IPS DF 4.7 (cell line): Measurements from ENCODE around the gene LYL1.

Source experiments
- DNase-seq: peaks from one replicate; pipeline ENCODE4 v3.0.0-alpha.2; 2013; ENCODE audit warnings: low spot score; ENCODE audit errors: extremely low read depth

LYL1 gene

DNA sequence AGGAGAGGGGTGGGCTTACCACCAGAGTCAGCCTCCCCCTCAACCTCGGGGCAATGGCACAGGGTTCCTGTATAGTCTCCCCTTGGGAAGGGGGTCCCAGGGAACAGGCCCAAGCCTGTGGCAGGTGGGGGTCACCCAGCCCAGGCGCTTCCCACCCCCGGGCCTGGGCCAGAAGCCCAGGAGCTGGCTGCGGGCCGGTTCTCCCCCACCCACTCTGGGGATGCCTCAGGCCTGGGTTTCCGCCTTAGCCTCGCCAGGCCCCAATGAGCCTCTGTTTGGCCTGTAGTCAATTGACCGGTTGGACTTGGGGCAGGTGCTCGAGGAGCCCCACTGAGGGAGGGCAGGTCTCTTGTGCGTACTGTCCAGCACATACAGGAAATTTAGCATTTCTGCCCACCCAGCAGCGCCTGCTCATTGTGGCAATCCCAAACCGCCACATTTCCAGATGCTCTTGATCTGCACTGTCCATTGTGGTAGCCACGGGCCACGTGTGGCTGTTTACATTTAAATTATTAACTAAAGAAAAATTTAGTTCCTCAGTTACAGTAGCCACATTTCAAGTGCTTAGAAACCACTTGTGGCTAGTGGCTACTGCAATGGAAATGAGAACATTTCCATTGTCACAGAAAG is 9.9 kb downstream of the LYL1 start:
- DNase-seq: no peak

DNA sequence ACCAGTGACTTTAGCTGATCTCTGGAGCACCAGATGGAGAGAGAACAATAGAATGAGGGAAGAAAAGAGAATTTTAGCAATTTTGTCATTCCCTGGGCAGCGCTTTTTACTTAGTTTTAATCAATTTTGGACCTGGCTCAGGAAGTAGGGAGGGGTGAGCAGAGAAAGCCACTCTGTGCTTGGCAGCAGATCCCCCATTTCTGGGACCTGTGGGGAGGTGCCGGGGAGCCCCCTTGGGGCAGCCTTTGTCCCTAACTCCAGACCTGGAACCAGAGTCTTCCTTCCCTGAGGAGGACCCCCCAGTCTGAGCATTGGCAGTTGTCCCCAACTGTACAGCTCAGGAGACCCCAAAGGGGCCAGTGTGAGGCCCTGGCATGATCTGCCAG is 10.5 kb downstream of the LYL1 start:
- DNase-seq: no peak

DNA sequence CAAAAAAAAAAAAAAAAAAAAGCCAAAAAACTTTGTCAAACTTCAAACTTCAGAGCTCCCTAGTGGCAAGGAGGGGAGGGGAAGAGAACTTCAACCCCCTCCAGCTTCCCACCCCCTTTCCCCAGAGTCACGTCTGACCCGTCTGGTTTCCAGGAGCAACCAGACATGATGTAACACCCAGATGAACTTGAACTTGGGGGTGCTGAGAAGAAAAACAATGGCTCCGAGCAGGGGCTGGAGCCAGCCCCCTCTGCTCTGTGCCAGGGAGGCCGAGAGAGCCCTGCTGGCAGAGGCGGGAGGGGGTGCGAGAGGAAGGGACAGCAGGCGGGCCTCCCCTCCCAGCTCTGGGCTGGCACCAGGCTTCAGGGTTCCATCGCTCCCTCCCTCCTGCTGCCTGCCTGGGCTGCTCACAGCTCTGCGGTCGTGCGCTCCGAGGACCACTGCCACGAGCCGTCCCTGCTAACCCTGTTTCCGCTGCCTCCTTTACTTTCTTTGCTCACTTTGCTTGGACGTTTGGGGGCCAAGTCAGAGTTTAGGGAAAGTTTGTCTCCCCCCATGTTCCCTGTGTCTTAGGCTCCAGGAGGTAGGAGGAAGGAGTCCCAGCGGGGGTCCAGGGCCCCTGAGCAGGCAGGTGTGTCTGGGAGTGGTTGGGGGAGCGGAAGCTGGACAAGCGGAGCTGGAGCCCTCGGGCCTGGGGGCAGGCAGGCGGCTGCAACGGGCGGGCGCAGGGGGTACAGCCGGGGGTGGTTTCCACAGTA is 11.1 kb downstream of the LYL1 start:
- no peak for DNase-seq

DNA sequence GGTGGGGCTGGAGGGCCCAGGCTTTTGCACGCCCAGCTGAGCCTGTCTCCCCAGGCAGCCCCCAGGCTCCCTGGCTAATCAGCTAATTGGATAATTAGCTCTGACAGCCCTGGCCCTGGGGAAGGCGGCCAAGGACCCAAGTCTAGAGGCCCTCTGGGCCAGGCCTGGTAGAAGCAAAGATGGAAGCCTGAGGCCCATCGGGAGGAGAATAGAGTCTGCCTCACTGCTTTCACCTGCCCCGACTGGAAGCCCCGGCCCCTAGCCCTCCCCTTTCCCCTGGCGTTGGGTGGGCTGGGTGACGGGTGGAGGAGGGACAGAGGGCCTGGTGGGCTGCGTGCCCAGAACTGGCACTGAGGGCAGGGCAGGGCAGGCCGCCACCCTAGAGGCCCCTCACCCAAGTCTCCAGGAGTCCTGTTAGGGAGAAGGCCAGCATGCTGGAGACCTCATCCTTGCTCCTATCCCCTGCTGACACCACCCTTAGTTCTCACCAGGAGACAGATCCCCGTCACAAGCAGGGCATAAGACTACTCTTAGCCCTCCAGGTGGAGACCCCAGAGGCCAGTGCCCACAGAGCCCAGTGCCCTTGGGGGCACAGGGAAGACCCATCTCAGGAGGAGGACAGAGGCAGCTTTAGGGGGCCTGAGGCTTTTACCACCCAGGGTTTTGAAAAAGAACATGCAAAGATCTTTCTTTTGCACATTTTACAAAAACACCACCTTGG is 12.0 kb downstream of the LYL1 start:
- no peak for DNase-seq

DNA sequence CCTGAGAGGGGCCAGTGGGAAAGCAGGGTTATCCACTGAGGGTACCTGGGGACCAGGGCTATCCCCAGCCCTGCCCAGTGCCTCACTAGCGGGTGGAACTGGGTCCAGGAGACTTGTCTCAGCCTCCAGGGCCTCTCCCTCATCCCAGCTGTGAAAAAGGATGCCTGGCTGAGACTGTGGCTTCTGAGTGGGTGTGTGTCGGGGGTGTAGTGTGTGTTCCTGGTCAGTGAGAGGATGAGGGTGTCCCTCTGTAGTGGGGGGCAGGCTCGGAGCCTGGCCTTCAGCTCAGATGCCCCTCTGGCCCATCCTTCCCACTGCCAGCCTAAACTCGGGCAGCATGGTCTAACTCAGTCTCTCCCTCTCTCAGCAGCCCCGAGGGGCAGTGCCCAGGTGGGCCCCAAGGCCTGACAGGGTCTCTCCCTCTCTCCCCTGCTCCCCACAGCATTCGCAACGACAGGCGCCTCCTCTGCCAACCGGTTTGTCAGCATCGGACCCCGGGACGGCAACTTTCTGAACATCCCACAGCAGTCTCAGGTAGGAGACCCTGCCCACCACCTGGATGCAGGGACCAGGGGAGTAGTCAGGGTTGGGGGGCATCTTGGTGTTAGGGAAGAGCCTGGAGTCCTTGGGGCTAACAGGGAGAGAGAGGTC is 12.7 kb downstream of the LYL1 start:
- DNase-seq: no peak

DNA sequence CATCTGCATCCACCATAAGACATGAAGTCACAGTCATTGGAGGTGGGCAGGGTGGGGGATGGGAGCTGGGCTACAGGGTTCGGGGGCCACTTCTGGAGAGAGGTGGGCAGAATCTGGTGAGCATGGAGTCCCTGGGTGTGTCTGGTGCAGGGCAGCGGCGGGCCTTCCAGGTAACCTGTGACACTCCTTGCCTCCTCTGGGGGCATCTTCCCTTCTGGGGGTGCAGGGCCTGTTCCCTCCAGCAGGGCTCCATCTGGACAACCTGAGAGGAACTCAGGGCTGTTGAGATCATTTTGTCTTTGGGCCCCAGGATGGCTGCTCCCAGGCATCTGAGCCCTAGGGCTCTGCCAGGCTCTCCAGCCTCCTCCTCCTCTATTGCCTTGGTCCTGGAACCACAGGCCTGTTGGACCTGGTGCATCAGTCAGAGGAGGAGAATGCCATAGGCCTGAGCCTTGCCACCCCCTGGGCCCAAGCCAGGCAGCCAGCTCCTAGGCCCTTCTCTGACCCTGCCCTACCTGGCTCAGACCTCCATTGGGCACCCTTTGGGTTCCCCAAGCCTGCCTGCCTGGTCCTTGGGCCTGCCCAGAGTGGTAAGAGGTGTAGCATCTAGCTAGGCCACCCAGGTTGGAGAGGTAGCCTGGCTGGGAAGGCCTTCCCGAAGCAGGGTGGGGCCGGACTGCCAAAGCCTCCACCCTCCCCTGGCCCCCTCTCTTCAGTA is 13.4 kb downstream of the LYL1 start:
- no peak for DNase-seq

GRCh38 chr19:13087795-13088537 is 14.7 kb downstream of the LYL1 start:
- DNase-seq: no peak

- no peak for DNase-seq
Observed at GRCh38 chr19:13087295-13087694, 15.4 kb downstream of the LYL1 start.

DNA sequence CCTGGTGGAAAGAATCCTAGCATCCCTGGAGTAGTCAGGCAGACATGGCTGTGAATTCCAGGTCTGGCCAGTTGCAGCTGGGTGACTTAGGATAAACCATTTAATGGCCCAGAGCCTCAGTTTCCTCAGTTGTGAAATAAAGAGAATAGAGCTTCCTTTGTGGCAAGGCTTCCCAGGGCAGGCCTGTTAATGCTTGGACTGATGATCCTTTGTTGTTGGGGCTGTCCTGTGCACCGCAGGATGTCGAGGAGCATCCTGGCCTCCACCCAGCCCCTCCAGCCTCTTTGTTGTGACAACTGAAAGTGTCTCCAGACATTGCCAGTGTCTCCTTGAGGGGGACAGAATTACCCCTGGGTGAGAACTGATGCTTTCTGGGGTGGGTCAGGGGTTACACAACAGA is 16.3 kb downstream of the LYL1 start:
- no peak for DNase-seq

GRCh38 chr19:13085666-13086065 is 17.0 kb downstream of the LYL1 start:
- no peak for DNase-seq

DNA sequence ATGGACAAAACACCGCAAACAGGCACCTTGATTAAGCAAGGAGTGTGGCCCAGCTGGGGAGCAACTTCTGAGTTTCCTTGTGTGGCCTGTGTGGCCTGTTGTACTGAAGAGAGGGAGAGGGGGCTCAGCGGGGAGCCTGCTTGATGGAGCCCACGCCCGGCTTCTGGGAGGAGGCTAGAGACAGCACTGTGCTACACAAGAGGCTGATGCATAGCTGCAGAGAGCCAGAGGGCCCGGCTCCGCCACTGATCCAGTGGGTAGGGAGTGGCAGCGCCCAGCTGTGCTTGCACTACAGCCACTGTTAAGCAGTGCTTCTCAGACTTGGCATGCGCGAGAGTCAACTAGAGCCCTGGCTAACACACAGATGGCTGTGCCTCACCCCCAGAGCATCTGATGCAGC is 19.0 kb downstream of the LYL1 start:
- no peak for DNase-seq

GRCh38 chr19:13083008-13083404 is 19.7 kb downstream of the LYL1 start:
- no peak for DNase-seq

- no peak for DNase-seq
Observed at GRCh38 chr19:13082192-13083007, 20.3 kb downstream of the LYL1 start.

DNA sequence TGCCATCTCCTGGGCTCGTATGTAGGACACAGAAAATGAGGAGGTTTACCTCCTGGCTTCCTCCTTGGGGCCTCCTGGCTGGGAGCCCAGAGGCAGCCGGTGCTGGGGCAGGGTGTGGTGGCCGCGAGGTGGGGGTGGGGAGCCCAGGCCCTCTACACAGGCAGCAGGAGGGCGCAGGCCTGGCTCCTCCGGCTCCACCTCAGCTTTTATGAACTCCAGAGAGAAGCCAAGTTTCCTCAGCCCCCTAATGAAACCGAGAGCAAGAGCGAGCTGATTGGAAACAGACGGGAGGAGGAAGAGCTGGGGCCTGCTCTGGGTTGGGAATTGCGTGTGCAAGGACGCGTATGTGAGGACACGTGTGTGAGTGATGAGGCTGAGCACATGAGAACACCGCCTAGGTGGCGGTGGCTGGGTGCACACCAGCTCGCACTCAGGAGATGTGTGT is 23.1 kb downstream of the LYL1 start:
- DNase-seq: no peak

DNA sequence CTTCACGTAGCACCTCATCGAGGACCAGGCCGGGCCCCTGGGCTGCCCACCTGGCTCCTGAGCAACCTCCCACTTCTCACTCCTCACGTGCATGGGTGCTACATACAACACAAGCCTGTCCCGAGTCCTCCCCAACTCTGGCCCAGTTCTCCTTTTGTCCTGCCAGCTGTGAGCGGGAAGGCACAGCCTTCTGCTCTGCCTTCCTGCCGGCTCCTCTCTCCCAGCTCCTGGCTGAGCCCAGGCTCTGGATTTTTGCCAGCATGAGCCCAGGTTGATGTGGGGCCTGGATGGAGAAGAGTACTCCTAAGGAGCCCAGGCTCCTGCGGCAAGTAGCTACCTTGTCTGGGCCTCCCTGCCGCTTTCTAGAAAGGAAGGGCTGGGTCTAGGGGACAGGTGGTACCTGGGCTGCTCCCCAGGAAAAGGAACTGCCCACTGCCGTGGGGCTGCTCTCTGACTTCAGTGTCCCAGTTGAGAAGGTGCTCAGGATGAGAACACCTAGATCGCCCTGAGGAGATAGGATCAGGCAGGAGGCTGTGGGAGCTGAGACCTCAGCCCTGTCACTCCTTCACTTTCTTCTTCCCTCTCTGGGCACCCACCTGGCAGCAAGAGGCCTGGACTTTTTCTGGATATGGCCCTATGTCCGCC is 23.6 kb downstream of the LYL1 start:
- no peak for DNase-seq

DNA sequence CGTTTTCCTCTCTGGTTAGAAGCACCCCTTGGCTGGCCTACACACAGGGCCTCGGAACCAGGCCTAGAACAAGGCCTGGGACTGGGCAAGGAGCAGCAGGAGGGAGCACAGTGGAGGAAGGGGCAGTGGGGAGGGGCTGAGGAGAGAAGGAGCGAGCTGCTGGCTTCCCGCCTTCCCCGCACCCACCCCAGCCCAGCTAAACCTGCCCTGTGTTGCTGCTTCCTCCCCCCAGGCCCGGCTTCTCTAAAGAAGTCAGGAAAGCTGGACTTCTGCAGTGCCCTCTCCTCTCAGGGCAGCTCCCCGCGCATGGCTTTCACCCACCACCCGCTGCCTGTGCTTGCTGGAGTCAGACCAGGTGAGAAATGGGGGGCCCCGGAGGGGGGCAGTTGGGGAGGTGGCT is 24.3 kb downstream of the LYL1 start:
- DNase-seq: no peak

GRCh38 chr19:13077240-13077639 is 25.4 kb downstream of the LYL1 start:
- no peak for DNase-seq

- DNase-seq: no peak
Observed at GRCh38 chr19:13076787-13077186, 25.9 kb downstream of the LYL1 start.

DNA sequence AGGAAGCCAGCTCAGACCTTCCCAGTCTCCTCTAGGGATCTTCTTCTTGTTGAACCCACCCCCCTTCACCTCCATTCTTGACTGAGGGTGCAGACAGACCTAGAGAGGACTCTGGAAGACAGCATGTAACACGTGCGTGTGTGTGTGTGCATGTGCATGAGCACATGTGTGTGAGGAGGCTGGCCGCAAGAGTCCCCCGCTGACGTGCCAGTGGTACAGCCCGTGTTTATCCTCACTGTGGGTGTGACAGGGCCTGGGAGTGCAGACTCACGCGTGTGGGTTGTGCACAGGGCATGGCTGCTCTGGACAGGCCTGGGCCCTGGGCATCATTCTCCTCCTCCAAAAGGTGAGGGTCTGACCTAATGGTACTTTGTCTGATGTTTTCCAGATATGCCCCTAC is 26.3 kb downstream of the LYL1 start:
- no peak for DNase-seq
